Naive thymus-derived CD4-positive, alpha-beta T cell (primary cell): ENCODE measurements around the gene NTF4. TPM values are rescaled to one million over a fixed set of nuclear protein-coding genes. Genes with fewer than 3 reads are reported as not detected.

Source experiments
- polyA plus RNA-seq, 2 donors: library from polyadenylated mRNA; unstranded; fragments of 300-500 nt; fragmentation: Illumina TruSeq; gene quantifications; one replicate each; pipeline ENCODE4 v1.2.3, GENCODE V29; 2021
- total RNA-seq, 6 experiments: library from RNA in 5 of 6; stranded (reverse) in 5 of 6; gene quantifications; 1 replicate in 5 of 6; 2 replicates in 1 of 6; pipeline ENCODE4 v1.2.3 and lab custom pipeline; 2021 to 2026

Gene NTF4
- total and polyA plus RNA-seq, 7 experiments from 2014 or later = not detected

Other genes with a start within 250 kb of the NTF4 start
- 1 to 10 TPM in 2 of 5 experiments, under 1 TPM in 2, not detected in 1; 0.38 to 2.9 (median 1.2) TPM for gene HSD17B14, start 228.3 kb downstream of the NTF4 start, total RNA-seq
- gene HSD17B14, start 228.3 kb downstream of the NTF4 start, polyA plus RNA-seq = 1 to 10 TPM in 1 of 2 donors, under 1 TPM in 1; 0.66 to 1.7 TPM
- gene PLEKHA4, start 196.2 kb downstream of the NTF4 start, total RNA-seq = 1 to 10 TPM; 2.1 to 7.4 (median 4.0) TPM
- gene PLEKHA4, start 196.2 kb downstream of the NTF4 start, polyA plus RNA-seq = 1 to 10 TPM; 2.6 to 5.6 TPM
- 1,000 to 10,000 TPM in 1 of 5 experiments, 100 to 1,000 TPM in 1, 10 to 100 TPM in 3; 31.5 to 1,030 (median 71.9) TPM for gene PPP1R15A, start 192.4 kb downstream of the NTF4 start, total RNA-seq
- 10 to 100 TPM; 23.0 to 29.8 TPM for gene PPP1R15A, start 192.4 kb downstream of the NTF4 start, polyA plus RNA-seq
- gene TULP2, start 166.1 kb downstream of the NTF4 start, total RNA-seq = not detected
- not detected for gene TULP2, start 166.1 kb downstream of the NTF4 start, polyA plus RNA-seq
- 100 to 1,000 TPM; 128 to 252 (median 142) TPM for gene NUCB1, start 164.5 kb downstream of the NTF4 start, total RNA-seq
- 100 to 1,000 TPM in 1 of 2 donors, 10 to 100 TPM in 1; 70.5 to 150 TPM for gene NUCB1, start 164.5 kb downstream of the NTF4 start, polyA plus RNA-seq
- gene DHDH, start 131.1 kb downstream of the NTF4 start, total RNA-seq = 1 to 10 TPM; 1.1 to 1.7 (median 1.3) TPM
- gene DHDH, start 131.1 kb downstream of the NTF4 start, polyA plus RNA-seq = 1 to 10 TPM; 1.0 to 2.7 TPM
- gene BAX, start 109.9 kb downstream of the NTF4 start, total RNA-seq = 100 to 1,000 TPM in 3 of 5 experiments, 10 to 100 TPM in 2; 78.7 to 355 (median 122) TPM
- 10 to 100 TPM; 49.1 to 66.3 TPM for gene BAX, start 109.9 kb downstream of the NTF4 start, polyA plus RNA-seq
- 1,000 to 10,000 TPM in 4 of 5 experiments, 100 to 1,000 TPM in 1; 888 to 1,929 (median 1,286) TPM for gene FTL, start 99.5 kb downstream of the NTF4 start, total RNA-seq
- 1,000 to 10,000 TPM; 3,820 to 4,967 TPM for gene FTL, start 99.5 kb downstream of the NTF4 start, polyA plus RNA-seq
- 10 to 100 TPM; 27.3 to 82.3 (median 50.7) TPM for gene GYS1, start 71.5 kb downstream of the NTF4 start, total RNA-seq
- gene GYS1, start 71.5 kb downstream of the NTF4 start, polyA plus RNA-seq = 10 to 100 TPM; 22.6 to 40.3 TPM
- gene RUVBL2, start 70.9 kb downstream of the NTF4 start, total RNA-seq = 10 to 100 TPM; 23.4 to 94.0 (median 24.1) TPM
- 10 to 100 TPM; 58.7 to 72.9 TPM for gene RUVBL2, start 70.9 kb downstream of the NTF4 start, polyA plus RNA-seq
- gene LHB, start 47.7 kb downstream of the NTF4 start, total RNA-seq = not detected
- not detected for gene LHB, start 47.7 kb downstream of the NTF4 start, polyA plus RNA-seq
- not detected for gene CGB3, start 40.5 kb downstream of the NTF4 start, total RNA-seq
- gene CGB3, start 40.5 kb downstream of the NTF4 start, polyA plus RNA-seq = not detected
- gene CGB2, start 32.9 kb downstream of the NTF4 start, total RNA-seq = not detected
- not detected for gene CGB2, start 32.9 kb downstream of the NTF4 start, polyA plus RNA-seq
- gene CGB1, start 27.9 kb downstream of the NTF4 start, total RNA-seq = not detected
- gene CGB1, start 27.9 kb downstream of the NTF4 start, polyA plus RNA-seq = not detected
- not detected for gene CGB5, start 21.0 kb downstream of the NTF4 start, total RNA-seq
- gene CGB5, start 21.0 kb downstream of the NTF4 start, polyA plus RNA-seq = not detected
- not detected for gene CGB8, start 15.7 kb downstream of the NTF4 start, total RNA-seq
- gene CGB8, start 15.7 kb downstream of the NTF4 start, polyA plus RNA-seq = not detected
- gene CGB7, start 7.1 kb downstream of the NTF4 start, total RNA-seq = not detected
- gene CGB7, start 7.1 kb downstream of the NTF4 start, polyA plus RNA-seq = not detected
- gene KCNA7, start 7.9 kb upstream of the NTF4 start, total RNA-seq = not detected
- gene KCNA7, start 7.9 kb upstream of the NTF4 start, polyA plus RNA-seq = not detected
- 100 to 1,000 TPM; 243 to 837 (median 449) TPM for gene SNRNP70, start 20.6 kb upstream of the NTF4 start, total RNA-seq
- 10 to 100 TPM; 48.0 to 63.1 TPM for gene SNRNP70, start 20.6 kb upstream of the NTF4 start, polyA plus RNA-seq
- gene LIN7B, start 49.6 kb upstream of the NTF4 start, total RNA-seq = 10 to 100 TPM in 4 of 5 experiments, 1 to 10 TPM in 1; 3.7 to 21.7 (median 10.8) TPM
- 1 to 10 TPM; 4.0 to 5.7 TPM for gene LIN7B, start 49.6 kb upstream of the NTF4 start, polyA plus RNA-seq
- 1 to 10 TPM; 1.3 to 2.8 (median 2.2) TPM for gene C19orf73, start 54.3 kb upstream of the NTF4 start, total RNA-seq
- gene C19orf73, start 54.3 kb upstream of the NTF4 start, polyA plus RNA-seq = 1 to 10 TPM; 4.3 to 4.8 TPM
- gene PPFIA3, start 54.7 kb upstream of the NTF4 start, total RNA-seq = 1 to 10 TPM; 2.2 to 4.9 (median 3.3) TPM
- gene PPFIA3, start 54.7 kb upstream of the NTF4 start, polyA plus RNA-seq = under 1 TPM; 0.15 to 0.54 TPM
- not detected for gene HRC, start 90.6 kb upstream of the NTF4 start, total RNA-seq
- not detected for gene HRC, start 90.6 kb upstream of the NTF4 start, polyA plus RNA-seq
- 1 to 10 TPM in 1 of 5 experiments, under 1 TPM in 3, not detected in 1; 0.72 to 3.2 (median 0.85) TPM for gene TRPM4, start 93.0 kb upstream of the NTF4 start, total RNA-seq
- under 1 TPM in 1 of 2 donors, not detected in 1; 0.13 TPM for gene TRPM4, start 93.0 kb upstream of the NTF4 start, polyA plus RNA-seq